Activated CD4-positive, alpha-beta T cell treated with anti-CD3 and anti-CD28 coated beads for 48 hours (primary cell): Measurements from ENCODE around the gene PROCR.
"Not testable (repeated sequence)": the region's sequence is repeated elsewhere in the genome, so short reads cannot be mapped to it uniquely, and the experiment has no call there.

Experiments used
- DNase-seq: peaks from one replicate; pipeline ENCODE4 v3.0.0-alpha.2; 2020

PROCR gene

DNA sequence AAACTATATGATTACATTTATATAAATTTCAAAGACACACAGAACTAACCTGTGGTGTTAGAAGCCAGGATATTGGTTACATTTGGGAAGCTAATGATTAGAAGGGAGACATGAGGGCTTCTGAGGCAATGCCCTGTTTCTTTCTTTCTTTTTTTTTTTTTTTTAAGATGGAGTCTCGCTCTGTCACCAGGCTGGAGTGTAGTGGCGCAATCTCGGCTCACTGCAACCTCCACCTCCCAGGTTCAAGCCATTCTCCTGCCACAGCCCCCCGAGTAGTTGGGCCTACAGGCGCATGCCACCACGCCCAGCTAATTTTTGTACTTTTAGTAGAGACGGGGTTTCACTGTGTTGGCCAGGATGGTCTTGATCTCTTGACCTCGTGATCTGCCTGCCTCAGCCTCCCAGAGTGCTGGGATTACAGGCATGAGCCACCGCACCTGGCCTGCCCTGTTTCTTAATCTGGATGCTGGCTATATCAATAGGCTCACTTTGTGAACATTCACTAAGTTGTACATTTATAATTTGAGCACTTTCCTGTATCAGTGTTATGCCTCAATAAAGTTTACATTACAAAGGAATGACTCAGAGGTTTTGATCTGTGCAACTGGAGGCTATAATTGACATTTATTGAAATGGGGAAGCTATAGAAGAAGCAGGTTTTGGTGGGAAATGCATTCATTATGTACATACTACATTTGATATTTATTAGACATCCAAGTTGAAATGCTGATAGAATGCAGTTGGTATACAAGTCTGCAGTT is 21.3 kb downstream of the PROCR start:
- not testable (repeated sequence) for DNase-seq

- no peak for DNase-seq
Measured at GRCh38 chr20:35196313-35196712, 24.4 kb downstream of the PROCR start.

DNA sequence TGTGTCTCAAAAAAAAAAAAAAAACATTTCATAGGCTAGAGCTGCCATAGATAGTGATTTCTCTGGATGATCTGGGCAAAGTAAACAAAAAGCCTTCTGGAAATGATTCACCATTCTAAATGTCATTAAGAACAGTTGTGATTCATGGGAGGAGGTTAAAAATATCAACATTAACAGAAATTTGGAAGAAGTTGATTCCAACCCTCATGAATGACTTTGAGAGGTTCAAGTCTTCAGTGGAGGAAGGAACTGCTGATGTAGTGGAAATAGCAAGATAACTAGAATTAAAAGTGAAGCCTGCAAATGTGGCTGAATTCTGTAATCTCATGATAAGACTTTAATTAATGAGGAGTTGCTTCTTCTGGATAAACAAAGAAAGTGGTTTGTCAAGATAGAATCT is 27.9 kb downstream of the PROCR start:
- DNase-seq = no peak

DNA sequence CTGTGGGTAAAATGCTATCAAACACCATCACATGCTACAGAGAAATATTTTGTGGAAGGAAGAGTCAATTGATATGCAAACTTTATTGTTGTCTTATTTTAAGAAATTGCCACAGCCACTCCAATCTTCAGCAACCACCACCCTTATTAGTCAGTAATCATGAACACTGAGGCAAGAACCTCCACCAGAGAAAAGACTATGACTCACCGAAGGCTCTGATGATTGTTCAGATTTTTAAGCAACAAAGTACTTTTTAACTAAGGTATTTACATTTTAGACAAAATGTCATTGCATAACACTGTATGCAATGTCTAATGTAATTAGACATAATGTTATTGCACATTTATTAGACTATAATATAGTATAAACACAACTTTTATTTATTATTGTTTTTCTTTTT is 28.4 kb downstream of the PROCR start:
- no peak for DNase-seq

DNA sequence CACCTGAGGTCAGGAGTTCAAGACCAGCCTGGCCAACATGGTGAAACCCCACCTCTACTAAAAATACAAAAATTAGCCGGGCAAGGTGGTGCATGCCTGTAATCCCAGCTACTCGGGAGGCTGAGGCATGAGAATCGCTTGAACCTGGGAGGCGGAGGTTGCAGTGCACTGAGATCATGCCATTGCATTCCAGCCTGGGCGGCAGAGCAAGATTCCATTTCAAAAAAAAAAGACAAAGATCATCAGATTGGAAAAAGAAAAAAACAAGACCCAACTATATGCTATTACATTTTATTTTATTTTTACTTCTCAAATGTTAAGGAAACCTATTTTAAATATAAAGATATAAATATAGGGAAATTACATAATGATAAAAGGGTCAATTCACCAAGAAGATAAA is 29.6 kb downstream of the PROCR start:
- not testable (repeated sequence) for DNase-seq

- no peak for DNase-seq
Measured at GRCh38 chr20:35206802-35207201, 34.9 kb downstream of the PROCR start.

DNA sequence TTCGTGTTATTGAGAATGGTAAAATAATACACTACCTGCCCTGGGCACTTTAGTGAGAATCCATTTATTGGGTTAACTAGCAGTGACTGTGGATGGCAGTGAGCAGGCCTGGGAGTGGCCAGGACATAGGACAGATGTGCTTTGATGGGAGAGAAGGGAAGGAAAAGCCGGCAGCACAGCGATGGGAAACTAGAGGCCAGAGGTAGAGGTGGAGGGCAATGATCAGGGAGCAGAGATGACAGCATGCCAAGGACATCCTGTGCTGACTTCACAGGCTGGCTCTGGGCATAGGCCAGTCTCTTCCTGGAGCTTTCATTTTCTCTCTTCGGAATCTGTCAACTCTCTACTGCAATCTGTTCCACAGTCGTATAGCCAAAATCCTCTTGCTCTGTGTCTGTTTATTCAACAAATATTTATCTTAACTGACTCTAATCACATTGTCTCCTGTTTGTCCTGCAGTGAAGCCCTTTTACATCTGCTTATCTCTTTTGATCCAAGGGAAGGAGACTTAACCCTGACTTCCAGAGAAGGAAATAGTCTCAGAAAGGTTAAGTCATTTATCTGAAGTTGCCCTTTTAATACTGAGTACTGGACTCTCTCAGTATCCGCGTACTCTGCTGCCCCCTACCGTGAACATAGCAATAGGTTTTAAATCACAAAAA is 36.2 kb downstream of the PROCR start:
- peak; percentile 85 for DNase-seq

DNA sequence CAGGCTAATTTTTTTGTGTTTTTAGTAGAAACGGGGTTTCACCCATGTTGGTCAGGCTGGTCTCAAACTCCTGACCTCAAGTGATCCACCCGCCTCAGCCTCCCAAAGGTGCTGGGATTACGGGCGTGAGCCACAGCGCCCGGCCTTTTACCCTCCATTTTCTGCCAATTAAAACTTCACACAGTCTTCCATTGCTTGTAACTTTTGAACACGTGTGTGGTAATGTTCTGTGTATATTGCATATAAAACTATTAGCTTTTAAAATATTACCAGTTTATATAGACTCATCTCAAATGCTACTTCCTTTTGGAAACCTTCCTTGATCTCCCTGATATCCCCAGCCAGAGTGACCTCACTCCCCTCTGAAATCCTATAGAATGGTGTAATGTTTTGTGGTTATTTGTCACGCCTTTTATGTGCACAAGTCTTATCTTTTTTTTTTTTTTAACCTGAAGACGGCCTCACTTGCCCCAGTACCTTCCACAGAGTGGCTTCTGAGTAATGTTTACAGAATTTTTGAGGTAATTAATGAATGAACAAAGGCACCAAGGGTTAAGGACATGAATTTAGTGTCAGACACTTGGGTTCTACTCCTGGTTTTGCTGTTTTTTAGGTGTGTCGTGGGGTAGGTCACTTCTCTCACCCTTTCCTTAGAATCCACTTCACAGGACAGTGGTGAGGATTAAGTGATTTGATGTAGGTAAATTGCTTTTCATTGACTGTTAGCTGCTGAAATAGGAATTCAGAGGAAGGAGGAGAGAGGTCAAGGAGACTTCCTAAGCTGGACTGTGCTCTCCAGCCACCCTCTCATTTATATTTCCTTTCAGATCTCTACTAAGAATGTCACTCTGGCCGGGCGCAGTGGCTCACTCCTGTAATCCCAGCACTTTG is 43.4 kb downstream of the PROCR start:
- no peak for DNase-seq

DNA sequence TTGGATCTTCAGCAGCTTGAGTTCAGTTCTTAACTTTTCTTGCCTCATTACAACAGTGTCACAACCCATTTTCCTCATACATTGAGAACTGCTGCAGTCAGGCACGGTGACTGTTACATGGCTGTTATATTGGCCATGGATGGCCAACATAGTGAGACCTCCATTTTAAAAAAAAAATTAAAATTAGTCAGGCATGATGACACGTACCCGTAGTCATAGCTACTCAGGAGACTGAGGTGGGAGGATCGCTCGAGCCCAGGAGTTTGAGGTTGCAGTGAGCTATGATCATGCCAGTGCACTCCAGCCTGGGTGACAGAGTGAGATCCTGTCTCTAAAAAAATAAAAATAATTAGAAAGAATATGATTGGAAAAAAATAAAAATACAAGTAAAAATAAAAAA is 44.7 kb downstream of the PROCR start:
- DNase-seq = no peak

- DNase-seq = no peak
Measured at GRCh38 chr20:35223941-35224340, 52.1 kb downstream of the PROCR start.

GRCh38 chr20:35224536-35224935 is 52.7 kb downstream of the PROCR start:
- DNase-seq = no peak

- DNase-seq = no peak
Measured at GRCh38 chr20:35225319-35226125, 53.6 kb downstream of the PROCR start.

DNA sequence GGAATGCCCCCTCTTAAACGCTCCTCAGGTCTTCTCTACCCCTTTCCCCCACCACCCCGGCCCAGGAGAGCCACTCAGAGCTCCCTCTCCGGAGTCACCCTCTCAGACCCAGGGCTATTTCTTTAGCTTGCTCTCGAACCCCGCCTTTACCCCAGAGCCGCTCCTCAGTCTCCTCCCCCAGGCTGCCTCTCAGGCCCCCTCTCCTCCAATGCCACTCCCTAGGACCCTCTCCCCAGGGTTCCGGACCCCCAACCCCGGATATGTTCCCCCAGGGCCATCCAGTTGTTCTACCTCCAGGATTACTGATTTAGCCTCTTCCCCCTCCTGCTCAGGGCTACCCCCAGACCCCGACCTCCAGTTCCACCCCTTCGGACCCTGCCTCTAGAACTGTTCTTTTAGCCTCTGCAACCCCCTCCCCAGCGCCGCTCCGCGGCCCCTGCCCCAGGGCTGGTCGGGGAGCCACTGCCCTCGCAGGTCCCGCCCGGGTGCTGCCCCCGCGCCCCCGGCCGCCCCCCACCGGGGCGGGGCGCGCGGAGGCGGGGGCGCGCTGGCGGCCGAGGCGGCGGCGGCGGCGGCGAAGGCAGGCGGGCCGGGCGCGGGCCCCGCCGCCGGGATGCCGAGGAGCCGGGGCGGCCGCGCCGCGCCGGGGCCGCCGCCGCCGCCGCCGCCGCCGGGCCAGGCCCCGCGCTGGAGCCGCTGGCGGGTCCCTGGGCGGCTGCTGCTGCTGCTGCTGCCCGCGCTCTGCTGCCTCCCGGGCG is 54.4 kb downstream of the PROCR start, which contains the start of gene MMP24:
MMP24 (plus strand) TSS at position 565 of the 758 bp plus-strand sequence; CDS start at position 614, 49 bp downstream.
- DNase-seq = no peak
